Stimulated activated CD4-positive, alpha-beta T cell treated with anti-CD3 and anti-CD28 coated beads, TNF-alpha, amount 100 ng/mL, for 48 hours (primary cell): ENCODE results near the gene TUB.

Source experiments
- DNase-seq, 3 donors: peaks; one replicate each; pipeline ENCODE4 v3.0.0-alpha.2; 2020; ENCODE audit warnings: low read depth in 3 of 3

Gene TUB

DNA sequence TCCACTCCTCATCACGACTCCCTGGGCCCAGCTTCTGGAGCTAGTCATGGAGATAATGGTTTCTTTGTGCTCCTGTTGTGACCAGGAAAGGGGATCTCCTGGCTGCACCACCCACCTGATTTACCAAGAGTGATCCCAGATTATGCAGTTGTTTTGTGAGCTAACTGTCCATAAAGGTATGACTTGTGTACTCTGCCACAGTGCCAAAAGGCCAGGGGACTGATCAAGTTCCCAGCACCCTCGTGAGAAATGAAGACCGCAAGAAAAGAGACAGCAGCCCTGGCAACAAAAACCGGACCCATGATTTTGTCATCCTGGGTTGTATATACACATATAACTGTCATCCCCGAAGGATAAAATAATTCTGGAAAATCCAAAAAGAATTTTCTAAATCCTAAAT lies 26.6 kb downstream of the TUB start:
- DNase-seq: no peak

DNA sequence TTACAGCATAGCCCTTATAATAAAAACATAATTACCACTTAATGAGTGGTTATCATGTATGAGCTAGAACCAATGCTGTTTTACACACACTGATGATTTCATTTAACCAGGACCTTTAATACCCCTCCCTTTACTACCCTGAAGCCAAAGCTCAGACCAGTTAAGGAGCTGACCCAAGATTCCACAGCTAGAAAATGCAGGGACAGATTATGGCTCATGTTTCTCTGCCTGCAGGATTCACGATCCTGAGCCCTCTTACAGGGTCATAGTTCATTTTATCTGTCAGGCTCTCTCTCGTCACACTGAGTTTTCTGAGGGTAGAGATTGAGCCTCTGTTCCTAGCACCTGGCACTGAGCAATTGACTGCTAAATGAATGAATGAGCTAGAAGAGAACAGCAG lies 27.4 kb downstream of the TUB start:
- DNase-seq: no peak

DNA sequence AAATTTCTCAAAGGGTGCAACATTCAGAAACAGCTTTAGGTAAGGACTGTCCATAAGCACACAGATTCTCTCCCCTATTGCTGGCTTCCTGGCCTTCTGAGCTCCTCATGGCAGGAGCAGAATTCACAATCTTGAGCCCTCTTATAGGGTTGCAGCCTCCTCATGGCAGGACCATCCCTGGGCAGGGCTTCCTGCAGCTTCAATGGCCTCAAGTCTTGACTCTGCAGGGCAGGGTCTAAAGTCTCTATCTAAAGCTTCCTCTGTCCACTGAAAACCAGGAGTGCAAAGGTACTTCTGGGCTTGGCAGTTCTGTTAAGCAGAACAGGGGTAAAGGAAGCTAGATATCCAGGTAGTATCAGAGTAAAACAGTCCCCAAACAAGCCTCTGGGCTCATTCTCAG lies 28.7 kb downstream of the TUB start:
- no peak for DNase-seq

DNA sequence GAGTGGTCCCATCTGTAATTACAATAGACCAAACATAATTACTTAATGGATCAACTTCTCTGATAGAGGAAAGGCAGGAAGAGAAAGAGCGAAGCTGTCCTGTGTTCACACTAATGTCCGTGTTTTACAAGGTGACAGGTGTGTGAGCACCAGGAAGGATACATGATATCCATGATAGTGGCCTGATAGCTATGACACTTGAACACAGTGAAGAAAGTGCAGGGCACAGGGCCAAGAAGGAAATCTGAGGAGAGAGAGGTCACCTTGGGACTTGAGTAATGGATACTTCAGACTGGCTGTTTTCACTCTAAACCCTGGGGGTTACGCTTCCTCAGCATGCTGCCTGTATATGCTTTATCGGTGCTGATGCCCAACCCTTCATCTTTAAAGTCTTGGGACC lies 29.4 kb downstream of the TUB start:
- DNase-seq: no peak

DNA sequence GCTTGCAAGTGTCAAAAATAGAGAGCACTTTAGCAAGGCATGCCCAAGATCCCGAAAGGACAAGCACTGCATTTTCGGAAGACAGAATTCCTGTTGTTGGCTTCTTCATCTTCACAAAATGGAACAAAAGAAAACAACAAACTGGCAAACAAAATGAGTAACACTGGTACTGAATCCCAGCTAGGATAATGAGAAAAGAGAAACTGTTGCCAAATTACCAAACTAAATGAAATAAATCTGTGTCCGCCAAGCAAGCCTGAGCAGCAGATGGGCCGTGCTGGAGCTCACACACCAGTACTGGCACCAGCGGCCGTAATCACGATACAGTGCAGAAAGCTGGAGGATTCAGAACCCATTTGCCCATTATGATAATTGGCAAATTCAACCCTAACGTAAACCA lies 30.6 kb downstream of the TUB start:
- DNase-seq: no peak

DNA sequence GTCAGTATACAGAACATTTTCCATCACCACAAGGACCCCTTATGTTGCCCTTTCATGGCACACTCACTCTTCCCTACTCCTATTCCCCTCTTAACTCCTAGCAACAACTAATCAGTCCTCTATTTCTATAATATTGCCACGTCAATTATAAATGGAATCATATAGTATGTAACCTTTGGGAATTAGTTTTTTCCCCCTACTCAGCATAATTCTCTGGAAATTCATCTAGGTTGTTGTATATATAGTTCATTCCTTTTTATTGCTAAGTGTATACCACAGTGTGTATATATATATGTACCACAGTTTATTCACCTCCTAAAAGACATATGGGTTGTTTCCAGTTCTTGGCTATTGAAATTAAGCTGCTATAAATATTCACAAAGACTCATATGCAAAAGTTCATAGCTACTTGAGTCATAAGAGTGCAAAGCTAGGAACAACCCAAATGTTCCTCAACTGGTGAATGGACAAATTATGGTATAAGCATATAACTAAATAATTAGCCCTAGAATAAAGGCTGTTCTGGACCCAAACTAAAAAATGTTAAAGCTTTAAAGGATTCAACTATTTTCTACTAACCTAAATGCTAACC lies 41.3 kb downstream of the TUB start:
- no peak for DNase-seq

DNA sequence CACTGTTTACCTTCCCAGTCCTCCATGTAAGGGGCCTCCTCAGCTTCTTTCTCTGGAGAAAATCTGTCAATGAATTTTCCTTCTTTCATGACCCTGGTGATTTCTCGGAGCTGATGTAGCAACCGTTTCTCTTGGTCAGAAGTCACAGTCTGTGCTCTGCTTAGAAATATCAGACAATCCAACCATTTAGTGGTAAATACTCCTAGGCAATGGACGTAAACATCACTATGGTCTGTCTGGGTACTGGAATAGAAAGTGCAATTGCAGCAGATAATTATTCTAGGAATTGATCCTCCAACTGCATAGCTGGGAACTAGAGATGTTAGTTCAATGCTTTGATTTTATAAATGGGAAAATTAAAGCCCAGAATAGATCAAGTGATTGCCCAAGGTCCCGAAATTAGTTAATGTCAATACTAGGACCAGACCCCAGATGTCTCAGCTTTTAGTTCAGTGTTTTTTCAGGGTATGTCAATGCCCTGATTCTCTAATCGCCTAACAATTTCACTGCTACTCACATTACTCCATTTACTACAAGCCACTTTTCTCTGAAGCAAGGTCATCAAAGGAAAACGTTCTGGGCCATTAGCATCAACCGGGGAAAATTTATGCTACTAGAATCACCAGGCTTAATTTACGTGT lies 45.8 kb downstream of the TUB start:
- DNase-seq: no peak

DNA sequence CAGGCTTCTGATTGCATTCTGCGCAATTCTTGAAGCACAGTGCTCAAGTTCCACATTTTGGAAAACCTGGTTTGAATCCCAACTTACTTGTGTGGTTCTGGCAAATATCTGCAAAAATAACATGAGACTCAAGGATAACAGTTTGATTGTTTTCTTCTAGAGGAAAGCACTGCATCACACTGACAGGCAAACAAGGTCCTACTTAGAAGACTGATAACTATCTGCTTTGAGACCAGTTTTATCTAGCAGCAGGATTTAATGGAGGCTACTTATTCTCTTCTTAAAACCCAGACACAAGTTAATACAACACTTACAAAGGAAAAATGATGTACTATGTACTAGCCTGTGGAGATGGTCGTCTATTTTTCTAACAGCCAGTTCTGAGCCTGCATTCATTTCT lies 46.4 kb downstream of the TUB start:
- DNase-seq: no peak

DNA sequence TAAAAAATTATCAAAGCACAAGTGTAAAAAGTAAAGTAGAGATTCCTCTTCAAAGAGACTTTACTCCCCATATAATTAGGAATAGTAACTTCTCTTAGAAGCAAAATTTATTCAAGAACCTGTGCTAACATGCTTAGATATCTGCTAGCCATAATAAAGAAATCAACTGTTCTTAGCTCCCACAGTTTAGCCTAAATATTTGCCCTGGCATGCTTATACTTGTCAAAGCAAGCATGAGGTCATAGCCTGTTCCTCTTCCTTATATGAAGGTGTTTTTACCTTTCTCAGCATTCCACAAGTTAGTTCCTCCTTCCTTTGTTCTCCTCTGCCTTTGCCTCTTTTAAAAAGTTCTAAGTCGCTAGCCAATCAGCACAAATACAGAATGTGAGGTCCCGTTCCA lies 57.5 kb downstream of the TUB start:
- no peak for DNase-seq

DNA sequence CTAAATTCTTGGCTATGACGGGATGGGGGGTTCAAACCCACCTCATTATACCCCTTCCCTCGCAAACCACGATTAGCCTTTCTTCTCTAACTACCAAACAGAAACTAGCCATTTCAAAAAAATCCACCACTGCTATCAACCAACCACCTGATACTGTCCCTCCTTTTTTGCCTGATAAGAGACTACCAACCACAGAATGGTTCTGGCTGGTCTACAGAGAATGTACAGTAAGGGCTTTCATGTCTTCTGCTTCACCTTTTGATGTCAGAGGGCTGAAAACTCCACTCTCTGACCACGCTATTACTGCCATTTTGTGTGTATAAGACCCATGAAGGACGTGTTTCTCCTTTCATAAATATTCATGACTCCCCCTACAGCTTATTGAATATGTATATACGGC lies 68.7 kb downstream of the TUB start:
- DNase-seq: no peak
